Brain microvascular endothelial cell (primary cell): ENCODE data around the gene CNOT4.

Experiments
- DNase-seq: peaks from one replicate; pipeline ENCODE4 v3.0.0-alpha.2; 2020
- H3K27ac ChIP-seq: fragments of 250-450 bp; sonication (Bioruptor Pico); 2 replicates; pipeline ENCODE4 v1.5.1; 2020; ENCODE audit warnings: mild to moderate bottlenecking, moderate library complexity
- H3K27me3 ChIP-seq: fragments of 250-450 bp; sonication (Bioruptor Pico); replicated peaks from 2 replicates; pipeline ENCODE4 v1.5.1; 2020; ENCODE audit warnings: mild to moderate bottlenecking
- H3K36me3 ChIP-seq: fragments of 250-450 bp; sonication (Bioruptor Pico); replicated peaks from 2 replicates; pipeline ENCODE4 v1.5.1; 2020; ENCODE audit warnings: mild to moderate bottlenecking
- H3K4me3 ChIP-seq: 2 replicates; pipeline ENCODE4 v1.5.1; 2011; ENCODE audit warnings: low read depth, mild to moderate bottlenecking, control low read depth, low read length, moderate library complexity
- in situ Hi-C: cut with HindIII; loops from 2 replicates; pipeline ENCODE4 v1.10.0; 2017; ENCODE audit warnings: low sequenced_read_pairs, low pct_ligation_motif_present
- TF ChIP-seq, protein P1 (sequence below): IDR thresholded peaks from 2 replicates; pipeline ENCODE4 v1.5.1; 2011; ENCODE audit warnings: low read depth, mild to moderate bottlenecking, moderate library complexity, low read length, control low read depth, inconsistent platforms; ENCODE audit errors: missing control alignments

Gene CNOT4

DNA sequence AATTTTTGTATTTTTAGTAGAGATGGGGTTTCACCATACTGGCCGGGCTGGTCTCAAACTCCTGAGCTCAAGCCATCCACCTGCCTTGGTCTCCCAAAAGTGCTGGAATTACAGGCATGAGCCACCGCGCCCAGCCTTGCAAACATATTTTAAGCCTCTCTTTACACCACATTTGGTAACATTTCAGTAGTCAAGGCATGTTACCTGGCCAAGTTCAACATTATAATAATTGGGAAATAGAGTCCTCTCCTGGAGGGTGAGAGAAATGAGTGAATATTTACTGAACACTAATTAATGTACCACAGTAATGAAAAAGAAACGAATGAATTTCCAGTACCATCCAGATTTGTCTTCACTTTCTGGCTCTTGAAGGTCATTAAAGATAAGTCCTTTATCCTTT, 10.0 kb upstream of the CNOT4 start:
- in situ Hi-C loops = no loop called here
- TF ChIP-seq, protein P1, sequence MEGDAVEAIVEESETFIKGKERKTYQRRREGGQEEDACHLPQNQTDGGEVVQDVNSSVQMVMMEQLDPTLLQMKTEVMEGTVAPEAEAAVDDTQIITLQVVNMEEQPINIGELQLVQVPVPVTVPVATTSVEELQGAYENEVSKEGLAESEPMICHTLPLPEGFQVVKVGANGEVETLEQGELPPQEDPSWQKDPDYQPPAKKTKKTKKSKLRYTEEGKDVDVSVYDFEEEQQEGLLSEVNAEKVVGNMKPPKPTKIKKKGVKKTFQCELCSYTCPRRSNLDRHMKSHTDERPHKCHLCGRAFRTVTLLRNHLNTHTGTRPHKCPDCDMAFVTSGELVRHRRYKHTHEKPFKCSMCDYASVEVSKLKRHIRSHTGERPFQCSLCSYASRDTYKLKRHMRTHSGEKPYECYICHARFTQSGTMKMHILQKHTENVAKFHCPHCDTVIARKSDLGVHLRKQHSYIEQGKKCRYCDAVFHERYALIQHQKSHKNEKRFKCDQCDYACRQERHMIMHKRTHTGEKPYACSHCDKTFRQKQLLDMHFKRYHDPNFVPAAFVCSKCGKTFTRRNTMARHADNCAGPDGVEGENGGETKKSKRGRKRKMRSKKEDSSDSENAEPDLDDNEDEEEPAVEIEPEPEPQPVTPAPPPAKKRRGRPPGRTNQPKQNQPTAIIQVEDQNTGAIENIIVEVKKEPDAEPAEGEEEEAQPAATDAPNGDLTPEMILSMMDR = no peak
- no peaks in the 10 kb centered on the region for H3K27me3 ChIP-seq
- no peak overlapping the region for H3K27ac ChIP-seq
- no peaks in the 10 kb centered on the region for H3K36me3 ChIP-seq
- no peak for DNase-seq
- no peak overlapping the region for H3K4me3 ChIP-seq

DNA sequence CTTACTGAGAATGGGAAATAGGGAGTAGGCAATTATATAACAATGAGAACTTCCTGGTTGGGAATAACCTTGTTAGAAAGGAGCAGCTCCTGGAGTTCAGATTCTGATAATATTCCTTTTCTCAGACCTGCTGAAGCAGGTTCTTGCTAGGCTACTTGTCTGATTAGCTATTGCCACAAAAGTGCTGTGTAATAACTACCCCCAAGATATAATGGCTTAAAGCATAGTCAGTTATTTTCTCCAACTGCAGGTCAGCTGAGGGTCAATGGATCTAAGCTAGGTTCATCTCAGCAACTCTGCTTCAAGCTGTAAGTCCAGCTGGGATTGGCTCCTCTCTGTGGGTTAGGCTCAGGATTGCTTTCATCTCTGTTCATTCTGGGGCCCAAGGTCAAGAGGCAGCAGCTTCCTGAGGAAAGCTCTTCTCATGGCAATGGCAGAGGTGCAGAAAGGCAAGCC, 9.4 kb upstream of the CNOT4 start:
- Histone ChIP-seq H3K36me3 (no peaks in the 10 kb centered on the region), H3K27ac (no peak overlapping the region), H3K27me3 (no peaks in the 10 kb centered on the region), H3K4me3 (no peak overlapping the region)
- in situ Hi-C loops = no loop called here
- TF ChIP-seq, protein P1 = no peak
- no peak for DNase-seq

DNA sequence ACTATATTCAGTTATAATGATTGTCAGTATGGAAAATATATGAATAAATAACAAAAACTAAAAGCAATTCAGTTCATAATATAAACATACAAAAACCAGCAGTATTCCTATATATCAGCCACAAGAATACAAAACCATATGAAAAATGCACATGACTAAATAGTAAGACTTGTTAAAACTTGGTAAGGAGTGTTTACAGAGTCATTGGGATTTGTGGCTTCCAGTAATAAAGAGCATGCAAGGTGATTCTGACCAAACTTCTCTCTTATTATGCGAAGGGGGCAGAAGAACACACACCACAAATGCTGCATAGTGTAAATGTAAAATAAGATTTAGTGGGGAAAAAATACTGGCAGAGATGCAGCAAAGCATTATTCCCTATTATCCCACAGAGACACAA, 8.8 kb upstream of the CNOT4 start:
- Histone ChIP-seq H3K36me3 (no peaks in the 10 kb centered on the region), H3K4me3 (no peak overlapping the region), H3K27me3 (no peaks in the 10 kb centered on the region), H3K27ac (no peak overlapping the region)
- TF ChIP-seq, protein P1 = no peak
- no peak for DNase-seq
- in situ Hi-C loops = no loop called here

DNA sequence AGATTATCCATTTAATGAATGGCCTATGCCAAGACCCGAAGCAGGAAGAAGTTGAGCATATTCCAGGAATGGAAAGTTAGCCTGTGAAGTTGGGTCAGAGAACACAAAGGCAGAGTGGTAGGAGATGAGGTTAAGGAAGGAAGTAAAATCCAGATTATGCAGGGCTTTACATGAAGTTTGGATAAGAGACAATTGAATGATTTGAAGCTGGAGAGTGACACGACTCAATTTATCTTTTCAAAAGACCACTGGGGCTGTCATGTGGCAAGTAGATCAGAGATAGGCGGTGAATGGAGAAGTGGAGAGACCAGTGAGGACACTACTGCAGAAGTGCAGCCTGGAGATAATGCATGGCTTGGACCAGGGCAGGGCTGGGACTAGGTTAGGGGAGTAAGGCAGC, 7.2 kb upstream of the CNOT4 start:
- TF ChIP-seq, protein P1 = no peak
- no peak overlapping the region for H3K27ac ChIP-seq
- in situ Hi-C loops = no loop called here
- no peaks in the 10 kb centered on the region for H3K27me3 ChIP-seq
- H3K36me3 ChIP-seq = no peaks in the 10 kb centered on the region
- no peak overlapping the region for H3K4me3 ChIP-seq
- no peak for DNase-seq

DNA sequence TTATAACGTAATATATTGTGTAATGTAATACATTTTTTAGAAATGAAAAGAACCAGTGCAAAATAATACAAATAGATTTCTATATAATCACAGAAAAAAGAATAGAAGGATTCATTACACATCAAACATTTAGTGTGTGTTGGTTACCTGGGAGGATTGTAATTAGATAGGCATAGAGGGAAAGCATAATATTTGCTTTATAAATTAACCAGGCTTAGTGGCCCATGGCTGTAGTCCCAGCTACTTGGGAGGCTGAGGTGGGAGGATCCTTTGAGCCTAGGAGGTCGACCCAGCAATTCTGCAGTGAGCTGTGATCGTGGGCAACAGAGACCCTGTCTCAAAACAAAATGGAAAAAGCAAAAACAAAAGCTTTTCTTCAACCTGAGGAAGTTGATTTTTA, 5.0 kb upstream of the CNOT4 start:
- no peak for DNase-seq
- TF ChIP-seq, protein P1 = no peak
- Histone ChIP-seq H3K27ac (no peak overlapping the region), H3K36me3 (no peaks in the 10 kb centered on the region), H3K4me3 (no peak overlapping the region), H3K27me3 (no peaks in the 10 kb centered on the region)
- in situ Hi-C loops = no loop called here

DNA sequence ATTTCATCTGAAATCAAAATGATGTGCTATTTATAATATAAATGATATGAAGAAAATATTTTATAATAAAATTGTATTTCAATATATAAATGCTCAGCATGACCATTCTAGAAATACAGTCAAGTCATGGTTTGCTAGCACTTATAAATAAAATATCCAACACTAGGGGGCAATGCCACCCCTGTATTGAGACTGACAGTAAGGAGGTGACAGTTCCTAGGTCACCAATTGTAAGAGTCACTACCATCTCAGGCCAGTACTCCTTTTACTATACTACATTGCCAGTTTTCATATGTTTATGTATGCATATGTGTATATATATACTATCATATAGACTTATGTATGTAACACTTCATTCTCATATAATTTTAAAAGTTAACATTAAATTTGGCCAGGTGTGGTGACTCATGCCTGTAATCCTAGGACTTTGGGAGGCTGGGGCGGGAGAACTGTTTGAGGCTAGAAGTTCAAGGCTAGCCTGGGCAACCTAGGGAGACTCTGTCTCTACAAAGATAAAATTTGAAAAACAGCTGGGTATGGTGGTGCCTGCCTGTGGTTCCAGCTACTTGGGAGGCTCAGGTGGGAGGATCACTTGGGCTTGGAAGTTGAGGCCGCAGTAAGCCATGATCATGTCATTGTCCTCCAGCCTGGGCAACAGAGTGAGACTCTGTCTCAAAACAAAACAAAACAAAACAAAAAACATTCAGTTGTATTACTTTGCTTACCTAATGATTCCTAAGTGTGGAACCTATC, 2.4 kb upstream of the CNOT4 start:
- DNase-seq = peak; percentile 51
- in situ Hi-C loops = no loop called here
- no peak overlapping the region for H3K27ac ChIP-seq

More for the DNA sequence above, 2.4 kb upstream of the CNOT4 start:
- Histone ChIP-seq H3K27me3 (no peaks in the 10 kb centered on the region), H3K36me3 (no peaks in the 10 kb centered on the region), H3K4me3 (no peak overlapping the region)
- TF ChIP-seq, protein P1 = peak; percentile 60
